Esophagus (tissue), 2 donors: ENCODE measurements around the gene GAS6. TPM values are rescaled to one million over a fixed set of nuclear protein-coding genes. Genes with fewer than 3 reads are reported as not detected.

Experiments
- H3K27ac ChIP-seq, 2 donors: one replicate each; pipeline ENCODE4 v1.5.1; 2013; ENCODE audit warnings: low read depth in 2 of 2, mild to moderate bottlenecking in 2 of 2, inconsistent platforms in 1 of 2, low read length in 1 of 2, moderate library complexity in 1 of 2
- H3K27me3 ChIP-seq, 2 donors: one replicate each; pipeline ENCODE4 v1.6.1; 2013; ENCODE audit warnings: low read length in 2 of 2, control low read depth in 1 of 2, mild to moderate bottlenecking in 1 of 2; ENCODE audit not compliant: insufficient read depth in 2 of 2, control insufficient read depth in 1 of 2
- H3K36me3 ChIP-seq, 2 donors: one replicate each; pipeline ENCODE4 v1.6.1; 2013; ENCODE audit warnings: low read length in 1 of 2; ENCODE audit not compliant: control insufficient read depth in 2 of 2, insufficient read depth in 2 of 2
- H3K4me1 ChIP-seq, 2 donors: one replicate each; pipeline ENCODE4 v1.6.1; 2013; ENCODE audit warnings: low read length in 1 of 2; ENCODE audit not compliant: control insufficient read depth in 2 of 2, insufficient read depth in 2 of 2
- H3K4me3 ChIP-seq, 2 donors: one replicate each; pipeline ENCODE4 v1.5.1; 2013; ENCODE audit warnings: low read length in 2 of 2, mild to moderate bottlenecking in 2 of 2, low read depth in 1 of 2, moderate library complexity in 1 of 2
- H3K9me3 ChIP-seq, 2 donors: one replicate each; pipeline ENCODE4 v1.6.1; 2013; ENCODE audit warnings: mild to moderate bottlenecking in 2 of 2, low read depth in 1 of 2, low read length in 1 of 2, moderate library complexity in 1 of 2; ENCODE audit not compliant: control insufficient read depth in 2 of 2, insufficient read depth in 1 of 2
- WGBS, 2 donors: extraction: QIAGEN DNeasy Blood & Tissue Kit; methylation state at CpG; one replicate each; pipeline ENCODE4 v1.1.7; 2013; 5-methylcytosine and 5-hydroxymethylcytosine counted together
- polyA plus RNA-seq, 2 donors: library from polyadenylated mRNA; stranded (reverse); fragments of 200-250 nt; gene quantifications; one replicate each; pipeline ENCODE4 v1.2.3, GENCODE V29; 2013
- donor health status: healthy with polysubstance abuse.
- donor health status: Bipolar disorder and iron deficiency.

The GAS6 gene
- polyA plus RNA-seq, 2 donors = 47.3 to 56.5 TPM

DNA sequence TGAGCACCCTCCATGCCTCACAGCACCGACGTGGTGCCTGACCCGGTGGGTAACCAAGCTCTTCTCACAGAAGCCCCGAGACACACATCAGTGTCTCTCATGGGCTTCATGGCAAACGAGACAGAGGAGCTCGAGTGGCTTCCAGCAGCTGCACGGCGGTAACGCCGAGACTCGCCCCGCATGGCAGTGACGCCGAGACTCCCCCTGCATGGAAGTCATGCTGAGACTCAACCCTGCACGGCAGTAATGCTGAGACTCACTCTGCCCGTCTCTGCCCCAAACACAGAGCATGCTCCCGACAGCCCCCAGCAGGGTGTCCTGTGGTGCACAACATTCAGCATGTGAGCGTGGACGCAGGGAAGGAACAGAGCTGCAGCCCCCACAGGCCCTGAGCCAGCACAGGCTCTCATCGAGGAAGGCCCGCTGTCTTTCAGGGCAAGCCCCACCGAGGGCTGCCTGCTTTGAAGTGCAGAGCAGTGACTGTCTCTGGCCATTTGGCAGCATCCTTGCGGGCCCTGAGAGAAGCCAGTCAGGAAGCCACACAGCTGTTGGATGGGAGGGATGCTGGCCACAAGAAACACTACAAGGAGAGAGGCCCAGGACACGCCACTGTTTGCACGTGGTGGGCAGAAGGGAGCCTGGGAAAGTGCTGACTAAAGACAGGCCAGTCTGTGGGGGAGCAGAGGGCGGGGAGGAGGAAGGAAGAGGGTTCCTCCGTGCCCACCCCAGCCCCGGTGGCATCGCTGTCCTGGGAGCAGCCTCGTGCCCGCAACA is 9.5 kb downstream of the GAS6 start:
- Histone ChIP-seq H3K27me3 (no peaks in the 10 kb centered on the region), H3K4me3 (no peak overlapping the region), H3K9me3 (no peaks in the 10 kb centered on the region), H3K27ac (peak overlapping the region; percentile 45 to 63), H3K4me1 (peaks cover 6 to 34% of the 10 kb centered on the region in 2 donors), H3K36me3 (peaks cover 0 to 5% of the 10 kb centered on the region in 2 donors)
- 52 to 55% methylated on average over 31 of the region's 31 CpGs for WGBS, 2 donors

GRCh38 chr13:113853518-113854237 is 10.2 kb downstream of the GAS6 start:
- H3K27me3 ChIP-seq = no peaks in the 10 kb centered on the region
- H3K27ac ChIP-seq = peak overlapping the region; percentile 45 to 63
- H3K9me3 ChIP-seq = no peaks in the 10 kb centered on the region
- no peaks in the 10 kb centered on the region for H3K36me3 ChIP-seq
- H3K4me1 ChIP-seq = peaks cover 6 to 38% of the 10 kb centered on the region in 2 donors
- 61 to 65% methylated on average over 11 of the region's 11 CpGs for WGBS, 2 donors
- H3K4me3 ChIP-seq = no peak overlapping the region

DNA sequence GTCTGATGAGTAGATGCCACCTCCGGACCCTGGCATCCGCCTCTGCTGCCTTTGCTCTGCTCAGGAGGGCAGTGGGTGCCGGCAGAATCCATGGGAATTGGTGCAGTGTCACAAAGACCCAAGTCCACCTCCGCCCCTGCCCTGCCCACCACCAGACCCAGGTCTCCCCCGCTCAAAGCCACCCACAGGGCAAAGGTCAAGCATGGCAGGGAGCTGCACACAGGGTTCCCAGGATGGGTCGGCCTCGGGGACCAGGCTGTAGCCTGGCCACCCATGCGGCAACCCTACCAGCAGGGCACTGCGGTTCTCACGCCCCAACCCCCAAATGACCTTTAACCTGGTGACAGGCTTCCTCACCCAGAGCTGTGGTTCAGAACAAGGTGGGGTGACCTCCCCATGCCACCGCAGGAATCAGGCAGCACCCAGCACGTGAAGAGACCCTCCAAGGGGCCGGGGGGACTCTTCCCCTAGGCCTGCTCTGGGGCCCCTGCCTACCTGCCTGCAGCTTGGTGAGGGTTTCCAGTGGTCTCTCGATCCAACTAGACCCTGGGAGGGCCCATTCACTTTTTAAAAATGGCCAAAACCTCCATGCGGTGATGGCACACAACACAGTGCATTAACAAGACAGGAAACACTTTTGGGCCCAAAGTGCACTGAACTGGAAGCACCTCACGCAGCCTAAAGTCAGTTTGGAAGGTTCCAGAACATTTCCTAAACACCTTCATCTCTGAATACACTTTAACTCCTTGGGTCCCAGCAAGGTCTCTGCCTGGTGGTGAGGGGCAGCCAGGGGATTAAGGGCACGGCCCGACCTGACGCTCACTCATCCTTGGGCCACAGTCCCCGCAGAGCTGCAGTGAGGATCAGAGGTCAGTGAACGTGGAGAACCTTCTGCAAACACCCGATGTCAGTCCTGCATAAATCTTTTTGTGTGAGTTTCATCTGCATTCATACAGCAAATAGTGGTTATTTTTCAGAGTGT is 11.0 kb downstream of the GAS6 start:
- 76 to 81% methylated on average over 22 of the region's 22 CpGs for WGBS, 2 donors
- Histone ChIP-seq H3K27me3 (no peaks in the 10 kb centered on the region), H3K9me3 (no peaks in the 10 kb centered on the region), H3K4me1 (peaks cover 6 to 37% of the 10 kb centered on the region in 2 donors), H3K4me3 (no peak overlapping the region), H3K27ac (peak overlapping the region in 1 of 2 donors; percentile 14), H3K36me3 (no peaks in the 10 kb centered on the region)

DNA sequence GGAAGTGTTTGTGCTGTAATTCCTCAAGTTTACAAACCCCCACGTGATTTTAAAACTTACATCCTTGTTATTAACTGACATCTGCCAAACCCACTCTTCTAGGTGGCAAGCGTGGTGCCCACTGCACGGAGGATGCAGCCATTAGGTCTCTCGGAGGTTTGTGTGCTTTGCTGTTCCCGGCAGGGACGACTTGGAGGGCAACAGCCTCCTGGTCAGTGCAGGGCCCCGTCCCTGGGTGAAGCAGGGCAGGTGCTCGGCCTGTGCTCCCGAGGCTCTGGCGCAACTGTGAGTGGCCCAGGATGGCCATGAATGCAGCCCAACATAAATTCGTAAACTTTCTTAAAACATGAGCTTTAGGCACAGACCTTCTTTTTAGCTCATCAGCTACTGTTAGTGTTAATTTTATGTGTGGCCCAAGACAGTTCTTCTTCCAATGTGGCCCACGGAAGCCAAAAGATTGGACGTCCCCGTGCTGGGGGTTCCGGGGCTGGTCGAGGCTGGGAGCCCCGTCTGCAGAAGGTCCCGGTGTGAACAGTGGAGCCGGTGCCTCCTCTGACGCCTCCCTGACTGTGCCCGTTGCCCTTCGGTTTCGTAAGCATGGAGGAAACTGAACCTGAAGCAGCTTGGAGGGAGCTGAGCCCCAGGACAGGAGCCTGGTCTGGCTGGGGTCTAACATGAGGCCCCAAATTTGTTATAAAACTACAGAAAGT is 11.9 kb downstream of the GAS6 start:
- H3K36me3 ChIP-seq = no peaks in the 10 kb centered on the region
- peak overlapping the region in 1 of 2 donors; percentile 14 for H3K27ac ChIP-seq

DNA sequence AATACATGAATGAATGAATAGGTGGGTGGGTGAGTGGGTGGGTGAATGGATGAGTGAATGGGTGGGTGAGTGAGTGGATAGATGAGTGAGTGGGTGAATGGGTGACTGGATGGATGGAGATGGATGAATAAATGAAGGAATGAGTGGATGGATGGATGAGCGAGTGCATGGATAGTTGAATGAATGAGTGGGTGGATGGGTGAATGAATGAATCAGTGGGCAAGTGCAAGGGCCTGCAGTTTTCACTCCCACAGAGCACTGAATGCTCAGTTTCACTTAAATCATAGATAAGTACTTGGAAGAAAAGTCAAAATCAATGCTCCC is 12.4 kb downstream of the GAS6 start:
- Histone ChIP-seq H3K4me1 (peaks cover 6 to 34% of the 10 kb centered on the region in 2 donors), H3K36me3 (no peaks in the 10 kb centered on the region), H3K27me3 (no peaks in the 10 kb centered on the region), H3K9me3 (no peaks in the 10 kb centered on the region), H3K4me3 (no peak overlapping the region), H3K27ac (no peak overlapping the region)
- 92 to 100% methylated on average over 1 of the region's 1 CpG for WGBS, 2 donors

More for the DNA sequence above, 11.9 kb downstream of the GAS6 start:
- H3K27me3 ChIP-seq = no peaks in the 10 kb centered on the region
- no peaks in the 10 kb centered on the region for H3K9me3 ChIP-seq
- no peak overlapping the region for H3K4me3 ChIP-seq
- WGBS, 2 donors = 79 to 84% methylated on average over 23 of the region's 23 CpGs
- H3K4me1 ChIP-seq = peaks cover 6 to 37% of the 10 kb centered on the region in 2 donors

DNA sequence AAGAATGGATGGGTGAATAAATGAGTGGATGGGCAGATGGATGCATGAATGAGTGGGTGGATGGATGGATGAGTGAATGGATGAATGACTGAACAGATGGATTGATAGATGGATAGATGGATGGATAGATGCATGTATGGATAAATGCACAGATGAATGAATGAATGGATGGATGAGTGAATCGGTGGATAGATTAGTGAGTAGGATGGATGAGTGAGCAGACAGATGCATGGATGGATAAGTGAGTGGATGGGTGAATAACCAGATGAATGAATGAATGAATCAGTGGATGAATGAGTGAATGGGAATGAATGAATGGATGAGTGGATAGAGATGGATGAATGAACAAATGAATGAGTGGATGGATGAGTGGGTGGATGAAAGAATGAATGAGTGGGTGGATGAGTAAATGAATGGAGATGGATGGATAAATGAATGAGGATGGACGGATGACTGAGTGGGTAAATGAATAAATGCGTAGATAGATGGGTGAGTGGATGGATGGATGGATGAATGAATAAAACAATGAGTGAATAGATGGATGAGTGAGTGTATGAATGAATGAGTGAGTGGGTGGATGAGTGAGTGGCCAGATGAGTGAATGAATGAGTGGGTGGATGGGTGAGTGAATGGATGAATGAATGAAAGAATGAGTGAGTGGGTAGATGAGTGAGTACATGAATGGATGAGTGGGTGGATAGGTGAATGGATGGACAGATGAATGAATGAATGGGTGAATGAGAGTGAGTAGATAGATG is 13.0 kb downstream of the GAS6 start:
- Histone ChIP-seq H3K9me3 (no peaks in the 10 kb centered on the region), H3K27ac (no peak overlapping the region), H3K4me1 (peaks cover 3 to 30% of the 10 kb centered on the region in 2 donors), H3K4me3 (no peak overlapping the region), H3K36me3 (peaks cover 0 to 2% of the 10 kb centered on the region in 2 donors), H3K27me3 (no peaks in the 10 kb centered on the region)
- 96 to 97% methylated on average over 3 of the region's 3 CpGs for WGBS, 2 donors

- H3K4me3 ChIP-seq = no peak overlapping the region
- peaks cover under 1 to 2% of the 10 kb centered on the region in 2 donors for H3K36me3 ChIP-seq
- peaks cover 0 to 24% of the 10 kb centered on the region in 2 donors for H3K4me1 ChIP-seq
- H3K27ac ChIP-seq = no peak overlapping the region
- WGBS, 2 donors = 84 to 90% methylated on average over 8 of the region's 8 CpGs
- no peaks in the 10 kb centered on the region for H3K27me3 ChIP-seq
- no peaks in the 10 kb centered on the region for H3K9me3 ChIP-seq
Measured at GRCh38 chr13:113849981-113850721, 13.7 kb downstream of the GAS6 start.

DNA sequence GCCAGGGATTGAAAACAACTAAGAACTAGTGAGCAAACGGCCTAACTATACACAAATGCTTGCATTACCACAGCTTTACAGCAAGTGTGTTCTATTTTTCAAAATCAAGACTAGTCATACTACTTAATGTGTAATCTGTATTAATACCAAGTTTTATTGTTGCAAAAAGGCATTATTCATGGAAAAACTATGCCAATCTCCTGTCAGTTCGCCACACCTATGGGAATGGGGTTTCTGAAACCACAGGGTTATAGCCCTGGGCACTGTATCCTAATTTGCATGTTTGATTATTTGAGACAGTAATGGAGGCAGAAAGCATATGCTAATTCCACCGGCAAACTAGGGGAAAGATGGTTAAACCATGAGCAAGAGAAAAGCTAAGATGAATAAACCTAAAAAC is 14.3 kb downstream of the GAS6 start:
- Histone ChIP-seq H3K9me3 (no peaks in the 10 kb centered on the region), H3K27me3 (no peaks in the 10 kb centered on the region), H3K4me1 (peaks cover 3 to 24% of the 10 kb centered on the region in 2 donors), H3K36me3 (peaks cover 2 to 3% of the 10 kb centered on the region in 2 donors), H3K27ac (peak overlapping the region; percentile 39 to 73), H3K4me3 (no peak overlapping the region)
- WGBS, 2 donors = 52 to 53% methylated on average over 3 of the region's 3 CpGs
